SK-N-SH treated with all-trans-retinoic acid at 6 μM for 48 hours (cell line): Measurements from ENCODE around the gene TMEM151B.

Experiments
- RARB ChIP-seq: fragments of 250-450 bp; sonication (Bioruptor Pico); IDR thresholded peaks from 2 replicates; pipeline ENCODE4 v1.8.0; 2021; ENCODE audit warnings: mild to moderate bottlenecking, moderate library complexity
- ZFP30 ChIP-seq: fragments of 450-650 bp; formaldehyde crosslinking; IDR thresholded peaks from 2 replicates; pipeline ENCODE4 v1.5.0; 2022; ENCODE audit warnings: mild to moderate bottlenecking, moderate library complexity
- TF ChIP-seq, protein P1 (sequence below): fragments of 250-450 bp; sonication (Bioruptor Pico); IDR thresholded peaks from 2 replicates; pipeline ENCODE4 v1.8.0; 2020; ENCODE audit warnings: mild to moderate bottlenecking, moderate library complexity, borderline replicate concordance

DNA sequence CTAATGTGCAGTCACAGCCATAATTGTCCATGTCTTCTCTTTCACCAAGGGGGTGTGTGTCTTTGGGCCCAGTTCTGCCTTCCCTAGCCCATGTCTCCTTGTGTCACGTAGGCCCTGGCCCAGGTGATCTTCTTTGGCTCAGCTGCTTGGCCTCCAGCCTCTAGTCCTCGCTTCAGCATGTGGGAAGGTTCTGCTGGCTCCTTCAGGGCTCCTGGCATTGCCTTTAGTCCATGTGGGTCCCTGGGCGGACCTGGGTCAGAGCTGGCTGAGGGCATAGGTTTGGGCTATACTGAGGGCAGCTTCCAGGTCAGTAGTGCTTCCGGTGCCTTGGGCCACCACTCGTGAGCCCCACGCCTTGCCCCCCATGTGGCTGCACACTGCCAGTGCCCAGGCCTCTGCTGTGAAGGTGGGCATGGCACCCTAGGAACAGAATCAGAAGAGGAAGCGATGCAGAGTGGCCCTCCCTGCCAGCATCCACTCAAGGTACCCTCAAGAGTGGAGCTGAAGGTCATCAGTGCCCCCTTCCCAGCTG, 30.1 kb downstream of the TMEM151B start:
- TF ChIP-seq RARB (CRISPR knock-in tag) (no peak), ZFP30 (CRISPR knock-in tag) (no peak)
- TF ChIP-seq, protein P1, sequence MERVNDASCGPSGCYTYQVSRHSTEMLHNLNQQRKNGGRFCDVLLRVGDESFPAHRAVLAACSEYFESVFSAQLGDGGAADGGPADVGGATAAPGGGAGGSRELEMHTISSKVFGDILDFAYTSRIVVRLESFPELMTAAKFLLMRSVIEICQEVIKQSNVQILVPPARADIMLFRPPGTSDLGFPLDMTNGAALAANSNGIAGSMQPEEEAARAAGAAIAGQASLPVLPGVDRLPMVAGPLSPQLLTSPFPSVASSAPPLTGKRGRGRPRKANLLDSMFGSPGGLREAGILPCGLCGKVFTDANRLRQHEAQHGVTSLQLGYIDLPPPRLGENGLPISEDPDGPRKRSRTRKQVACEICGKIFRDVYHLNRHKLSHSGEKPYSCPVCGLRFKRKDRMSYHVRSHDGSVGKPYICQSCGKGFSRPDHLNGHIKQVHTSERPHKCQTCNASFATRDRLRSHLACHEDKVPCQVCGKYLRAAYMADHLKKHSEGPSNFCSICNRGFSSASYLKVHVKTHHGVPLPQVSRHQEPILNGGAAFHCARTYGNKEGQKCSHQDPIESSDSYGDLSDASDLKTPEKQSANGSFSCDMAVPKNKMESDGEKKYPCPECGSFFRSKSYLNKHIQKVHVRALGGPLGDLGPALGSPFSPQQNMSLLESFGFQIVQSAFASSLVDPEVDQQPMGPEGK: no peak
